Measurements from ENCODE around the gene ABHD17A. TPM values are rescaled to one million over a fixed set of nuclear protein-coding genes. Genes with fewer than 3 reads are reported as not detected.

ABHD17A gene
- total RNA-seq, 1 experiment from 2014 or later, result 60.7 TPM

- TF ChIP-seq, protein P1, sequence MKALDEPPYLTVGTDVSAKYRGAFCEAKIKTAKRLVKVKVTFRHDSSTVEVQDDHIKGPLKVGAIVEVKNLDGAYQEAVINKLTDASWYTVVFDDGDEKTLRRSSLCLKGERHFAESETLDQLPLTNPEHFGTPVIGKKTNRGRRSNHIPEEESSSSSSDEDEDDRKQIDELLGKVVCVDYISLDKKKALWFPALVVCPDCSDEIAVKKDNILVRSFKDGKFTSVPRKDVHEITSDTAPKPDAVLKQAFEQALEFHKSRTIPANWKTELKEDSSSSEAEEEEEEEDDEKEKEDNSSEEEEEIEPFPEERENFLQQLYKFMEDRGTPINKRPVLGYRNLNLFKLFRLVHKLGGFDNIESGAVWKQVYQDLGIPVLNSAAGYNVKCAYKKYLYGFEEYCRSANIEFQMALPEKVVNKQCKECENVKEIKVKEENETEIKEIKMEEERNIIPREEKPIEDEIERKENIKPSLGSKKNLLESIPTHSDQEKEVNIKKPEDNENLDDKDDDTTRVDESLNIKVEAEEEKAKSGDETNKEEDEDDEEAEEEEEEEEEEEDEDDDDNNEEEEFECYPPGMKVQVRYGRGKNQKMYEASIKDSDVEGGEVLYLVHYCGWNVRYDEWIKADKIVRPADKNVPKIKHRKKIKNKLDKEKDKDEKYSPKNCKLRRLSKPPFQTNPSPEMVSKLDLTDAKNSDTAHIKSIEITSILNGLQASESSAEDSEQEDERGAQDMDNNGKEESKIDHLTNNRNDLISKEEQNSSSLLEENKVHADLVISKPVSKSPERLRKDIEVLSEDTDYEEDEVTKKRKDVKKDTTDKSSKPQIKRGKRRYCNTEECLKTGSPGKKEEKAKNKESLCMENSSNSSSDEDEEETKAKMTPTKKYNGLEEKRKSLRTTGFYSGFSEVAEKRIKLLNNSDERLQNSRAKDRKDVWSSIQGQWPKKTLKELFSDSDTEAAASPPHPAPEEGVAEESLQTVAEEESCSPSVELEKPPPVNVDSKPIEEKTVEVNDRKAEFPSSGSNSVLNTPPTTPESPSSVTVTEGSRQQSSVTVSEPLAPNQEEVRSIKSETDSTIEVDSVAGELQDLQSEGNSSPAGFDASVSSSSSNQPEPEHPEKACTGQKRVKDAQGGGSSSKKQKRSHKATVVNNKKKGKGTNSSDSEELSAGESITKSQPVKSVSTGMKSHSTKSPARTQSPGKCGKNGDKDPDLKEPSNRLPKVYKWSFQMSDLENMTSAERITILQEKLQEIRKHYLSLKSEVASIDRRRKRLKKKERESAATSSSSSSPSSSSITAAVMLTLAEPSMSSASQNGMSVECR (CRISPR knock-in tag; IDR thresholded peaks at IDR 0.05; ENCODE audit: borderline replicate concordance), result no peak
- no peak for TF ChIP-seq ZNF396 (CRISPR knock-in tag; IDR thresholded peaks at IDR 0.05; ENCODE audit: borderline replicate concordance)
Measured at GRCh38 chr19:1912760-1913505, 27.6 kb upstream of the ABHD17A start (continued).

- DNase-seq (ENCODE audit: low spot score) (no peak), ATAC-seq (no peak)
- ChIA-PET POLR2A (no interaction called here), CTCF (interaction anchor here (1.3 kb wide), 1 partner anchor 47 kb away, joined by 4 read pairs; no protein-coding TSS in a partner anchor)
- no peak overlapping the region for H3K4me3 Mint-ChIP-seq
- TF ChIP-seq ZNF232 (CRISPR knock-in tag; IDR thresholded peaks at IDR 0.05) (no peak), MXD4 (CRISPR knock-in tag; IDR thresholded peaks at IDR 0.05; ENCODE audit: borderline replicate concordance) (no peak), ESRRA (CRISPR knock-in tag; IDR thresholded peaks at IDR 0.05; ENCODE audit: borderline replicate concordance) (no peak), FOXJ3 (CRISPR knock-in tag; IDR thresholded peaks at IDR 0.05; ENCODE audit: borderline replicate concordance) (no peak), E2F1 (CRISPR knock-in tag; IDR thresholded peaks at IDR 0.05) (no peak), SMAD3 (CRISPR knock-in tag; IDR thresholded peaks at IDR 0.05; ENCODE audit: borderline replicate concordance) (no peak), RELA (CRISPR knock-in tag; IDR thresholded peaks at IDR 0.05; ENCODE audit: borderline replicate concordance) (no peak), ZNF263 (CRISPR knock-in tag; IDR thresholded peaks at IDR 0.05; ENCODE audit: low read depth) (no peak), ZNF317 (CRISPR knock-in tag; IDR thresholded peaks at IDR 0.05; ENCODE audit: borderline replicate concordance, low read depth) (no peak), IRF1 (CRISPR knock-in tag; IDR thresholded peaks at IDR 0.05) (no peak), HMGA2 (CRISPR knock-in tag; IDR thresholded peaks at IDR 0.05) (no peak), TCF7 (CRISPR knock-in tag; IDR thresholded peaks at IDR 0.05; ENCODE audit: low read depth) (no peak), ZNF396 (CRISPR knock-in tag; IDR thresholded peaks at IDR 0.05; ENCODE audit: borderline replicate concordance) (no peak), NFE2L1 (CRISPR knock-in tag; IDR thresholded peaks at IDR 0.05) (no peak), PRRX2 (CRISPR knock-in tag; IDR thresholded peaks at IDR 0.05) (no peak)
- TF ChIP-seq, protein P2, sequence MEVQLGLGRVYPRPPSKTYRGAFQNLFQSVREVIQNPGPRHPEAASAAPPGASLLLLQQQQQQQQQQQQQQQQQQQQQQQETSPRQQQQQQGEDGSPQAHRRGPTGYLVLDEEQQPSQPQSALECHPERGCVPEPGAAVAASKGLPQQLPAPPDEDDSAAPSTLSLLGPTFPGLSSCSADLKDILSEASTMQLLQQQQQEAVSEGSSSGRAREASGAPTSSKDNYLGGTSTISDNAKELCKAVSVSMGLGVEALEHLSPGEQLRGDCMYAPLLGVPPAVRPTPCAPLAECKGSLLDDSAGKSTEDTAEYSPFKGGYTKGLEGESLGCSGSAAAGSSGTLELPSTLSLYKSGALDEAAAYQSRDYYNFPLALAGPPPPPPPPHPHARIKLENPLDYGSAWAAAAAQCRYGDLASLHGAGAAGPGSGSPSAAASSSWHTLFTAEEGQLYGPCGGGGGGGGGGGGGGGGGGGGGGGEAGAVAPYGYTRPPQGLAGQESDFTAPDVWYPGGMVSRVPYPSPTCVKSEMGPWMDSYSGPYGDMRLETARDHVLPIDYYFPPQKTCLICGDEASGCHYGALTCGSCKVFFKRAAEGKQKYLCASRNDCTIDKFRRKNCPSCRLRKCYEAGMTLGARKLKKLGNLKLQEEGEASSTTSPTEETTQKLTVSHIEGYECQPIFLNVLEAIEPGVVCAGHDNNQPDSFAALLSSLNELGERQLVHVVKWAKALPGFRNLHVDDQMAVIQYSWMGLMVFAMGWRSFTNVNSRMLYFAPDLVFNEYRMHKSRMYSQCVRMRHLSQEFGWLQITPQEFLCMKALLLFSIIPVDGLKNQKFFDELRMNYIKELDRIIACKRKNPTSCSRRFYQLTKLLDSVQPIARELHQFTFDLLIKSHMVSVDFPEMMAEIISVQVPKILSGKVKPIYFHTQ (CRISPR knock-in tag; IDR thresholded peaks at IDR 0.05), result no peak
- TF ChIP-seq, protein P3, sequence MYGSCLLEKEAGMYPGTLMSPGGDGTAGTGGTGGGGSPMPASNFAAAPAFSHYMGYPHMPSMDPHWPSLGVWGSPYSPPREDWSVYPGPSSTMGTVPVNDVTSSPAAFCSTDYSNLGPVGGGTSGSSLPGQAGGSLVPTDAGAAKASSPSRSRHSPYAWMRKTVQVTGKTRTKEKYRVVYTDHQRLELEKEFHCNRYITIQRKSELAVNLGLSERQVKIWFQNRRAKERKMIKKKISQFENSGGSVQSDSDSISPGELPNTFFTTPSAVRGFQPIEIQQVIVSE (CRISPR knock-in tag; IDR thresholded peaks at IDR 0.05; ENCODE audit: borderline replicate concordance), result no peak
- TF ChIP-seq, protein P4, sequence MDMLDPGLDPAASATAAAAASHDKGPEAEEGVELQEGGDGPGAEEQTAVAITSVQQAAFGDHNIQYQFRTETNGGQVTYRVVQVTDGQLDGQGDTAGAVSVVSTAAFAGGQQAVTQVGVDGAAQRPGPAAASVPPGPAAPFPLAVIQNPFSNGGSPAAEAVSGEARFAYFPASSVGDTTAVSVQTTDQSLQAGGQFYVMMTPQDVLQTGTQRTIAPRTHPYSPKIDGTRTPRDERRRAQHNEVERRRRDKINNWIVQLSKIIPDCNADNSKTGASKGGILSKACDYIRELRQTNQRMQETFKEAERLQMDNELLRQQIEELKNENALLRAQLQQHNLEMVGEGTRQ (CRISPR knock-in tag; IDR thresholded peaks at IDR 0.05), result no peak
- peaks cover 6% of the 10 kb centered on the region; the same call in 1 of the 2 replicates for H3K36me3 Mint-ChIP-seq
- H3K27me3 Mint-ChIP-seq (ENCODE audit: low read depth), result no peaks in the 10 kb centered on the region
- no peak overlapping the region for H3K27ac Mint-ChIP-seq
- H3K9me3 Mint-ChIP-seq, result no peaks in the 10 kb centered on the region
- H3K4me1 Mint-ChIP-seq, result no peaks in the 10 kb centered on the region
Measured at GRCh38 chr19:1911995-1912394, 26.7 kb upstream of the ABHD17A start.
